B cell (primary cell): ENCODE measurements around the gene ADRM1. TPM values are rescaled to one million over a fixed set of nuclear protein-coding genes. Genes with fewer than 3 reads are reported as not detected.

ENCODE experiments used
- ATAC-seq: fragments of 200-7000 bp; cut with Tn5 transposase; one replicate; pipeline ENCODE4 v1.10.0; 2021; ENCODE audit warnings: low read depth, mild to moderate bottlenecking, moderate number of reproducible peaks, moderate library complexity
- CTCF ChIA-PET: fragments of 350-600 bp; sonication (Branson Sonifier 250); formaldehyde crosslinking; loops from one replicate; lab custom pipeline; 2021; ENCODE audit warnings: antibody characterized with exemption, inconsistent platforms; lab: Charles Lee
- POLR2A ChIA-PET: fragments of 350-600 bp; sonication (Branson Sonifier 250); formaldehyde crosslinking; loops from one replicate; lab custom pipeline; 2021; ENCODE audit warnings: antibody characterized with exemption; lab: Charles Lee
- DNase-seq: peaks from one replicate; pipeline ENCODE4 v3.0.0; 2013
- H2AFZ ChIP-seq: 2 replicates; pipeline ENCODE4 v1.6.1; 2012; ENCODE audit warnings: mild to moderate bottlenecking, low read depth, low read length; ENCODE audit not compliant: insufficient read depth, poor library complexity, severe bottlenecking
- H3K27ac ChIP-seq, 2 donors: 1 replicate in 1 of 2; 2 replicates in 1 of 2; pipeline ENCODE4 v1.5.1; 2012 to 2013; ENCODE audit warnings: low read length in 2 of 2, mild to moderate bottlenecking in 2 of 2, moderate library complexity in 1 of 2
- H3K27me3 ChIP-seq, 4 experiments: fragments of 200-600 bp in 1 of 4; sonication (generic) in 1 of 4; replicated peaks in 1 of 4; 1 replicate in 2 of 4; 2 replicates in 2 of 4; pipeline versions ENCODE4 v1.6.1 to v1.7.0; 2013 to 2016; ENCODE audit warnings: low read length in 3 of 4, mild to moderate bottlenecking in 2 of 4, mixed read lengths in 1 of 4, moderate library complexity in 1 of 4; ENCODE audit not compliant: insufficient read depth in 4 of 4, control insufficient read depth in 3 of 4; ENCODE audit errors: control extremely low read depth in 1 of 4
- H3K36me3 ChIP-seq, 2 experiments: replicated peaks in 1 of 2; 1 replicate in 1 of 2; 2 replicates in 1 of 2; pipeline versions ENCODE4 v1.6.1 to v1.7.1; 2013; ENCODE audit warnings: low read length in 1 of 2; ENCODE audit not compliant: insufficient read depth in 2 of 2, control insufficient read depth in 1 of 2; ENCODE audit errors: control extremely low read depth in 1 of 2, extremely low read depth in 1 of 2
- H3K4me1 ChIP-seq, 2 donors: fragments of 200-600 bp in 1 of 2; sonication (generic) in 1 of 2; 1 replicate in 1 of 2; 2 replicates in 1 of 2; pipeline versions ENCODE4 v1.5.1 to v1.6.1; 2013 to 2017; ENCODE audit warnings: low read length in 2 of 2; ENCODE audit not compliant: control insufficient read depth in 2 of 2, insufficient read depth in 2 of 2
- H3K4me2 ChIP-seq: replicated peaks from 2 replicates; pipeline ENCODE3; 2012; ENCODE audit warnings: mild to moderate bottlenecking, low read depth, low read length; ENCODE audit not compliant: poor library complexity, severe bottlenecking
- H3K4me3 ChIP-seq, 5 experiments: fragments of 200-600 bp in 1 of 5; sonication (generic) in 1 of 5; 1 replicate in 3 of 5; 2 replicates in 2 of 5; pipeline versions ENCODE4 v1.5.1 to v1.7.0; 2011 to 2016; ENCODE audit warnings: low read length in 4 of 5, mild to moderate bottlenecking in 4 of 5, low read depth in 2 of 5, control low read depth in 1 of 5, moderate library complexity in 1 of 5; ENCODE audit not compliant: insufficient read depth in 1 of 5; ENCODE audit errors: control extremely low read depth in 1 of 5, extremely low read depth in 1 of 5
- H3K79me2 ChIP-seq: fragments of 200-600 bp; sonication (generic); one replicate; pipeline ENCODE4 v1.6.0; 2016; ENCODE audit warnings: low read length; ENCODE audit not compliant: control insufficient read depth, insufficient read depth
- H3K9ac ChIP-seq: fragments of 200-600 bp; sonication (generic); 2 replicates; pipeline ENCODE4 v1.6.1; 2017; ENCODE audit warnings: mild to moderate bottlenecking, low read length, moderate library complexity
- H3K9me3 ChIP-seq, 3 donors: one replicate each; pipeline versions ENCODE4 v1.6.1 to v1.7.1; 2013; ENCODE audit warnings: low read length in 2 of 3; ENCODE audit not compliant: control insufficient read depth in 2 of 3, insufficient read depth in 1 of 3; ENCODE audit errors: control extremely low read depth in 1 of 3
- H4K20me1 ChIP-seq: 2 replicates; pipeline ENCODE4 v1.6.0; 2012; ENCODE audit warnings: mild to moderate bottlenecking, low read length; ENCODE audit not compliant: insufficient read depth, control insufficient read depth, poor library complexity, severe bottlenecking
- H3K27ac Mint-ChIP-seq: one replicate; pipeline ENCODE4 v1.8.0; 2021; ENCODE audit warnings: mixed read lengths
- H3K27me3 Mint-ChIP-seq: one replicate; pipeline ENCODE4 v1.8.0; 2021; ENCODE audit warnings: mixed read lengths
- H3K4me1 Mint-ChIP-seq: one replicate; pipeline ENCODE4 v1.8.0; 2021; ENCODE audit warnings: mixed read lengths
- H3K4me3 Mint-ChIP-seq: one replicate; pipeline ENCODE4 v1.8.0; 2021; ENCODE audit warnings: mixed read lengths
- H3K9me3 Mint-ChIP-seq: one replicate; pipeline ENCODE4 v1.8.0; 2022; ENCODE audit warnings: mixed read lengths; ENCODE audit not compliant: insufficient read depth
- CTCF ChIP-seq: fragments of 200-600 bp; IDR thresholded peaks from one replicate; pipeline ENCODE4 v1.8.0; 2022; ENCODE audit warnings: antibody characterized with exemption, mild to moderate bottlenecking
- EZH2 ChIP-seq: IDR thresholded peaks from 2 replicates; pipeline ENCODE4 v1.6.1; 2012; ENCODE audit warnings: borderline replicate concordance, low read depth, mild to moderate bottlenecking, moderate library complexity, low read length; ENCODE audit not compliant: insufficient read depth, poor library complexity, severe bottlenecking
- WGBS: methylation state at CpG from one replicate; pipeline ENCODE4 v1.1.5; 2013; ENCODE audit warnings: missing lambda C conversion rate; ENCODE audit not compliant: insufficient coverage; 5-methylcytosine and 5-hydroxymethylcytosine counted together
- intact Hi-C: fragments of 100-400 bp; cut with micrococcal nuclease; formaldehyde crosslinking; loops from one replicate; pipeline ENCODE4 v1.10.0; 2022
- polyA plus RNA-seq: library from polyadenylated mRNA; depleted of rRNA; stranded (reverse); fragments of >200 nt; gene quantifications from 2 replicates; pipeline ENCODE4 v1.2.3, GENCODE V29; 2012
- total RNA-seq, 2 donors: library from RNA; stranded (reverse); fragments of 120-200 nt in 1 of 2; gene quantifications; 1 replicate in 1 of 2; 2 replicates in 1 of 2; pipeline versions ENCODE4 v1.2.3 to v1.2.4, GENCODE V29; 2013 to 2022

ADRM1 gene
- total and polyA plus RNA-seq, 2 donors (not counting 1 experiment from before 2014, with no cell fraction given) = 73.9 to 87.2 TPM

- Mint-ChIP-seq H3K27me3 (no peaks in the 10 kb centered on the region), H3K4me3 (no peak overlapping the region), H3K4me1 (no peaks in the 10 kb centered on the region), H3K9me3 (no peaks in the 10 kb centered on the region), H3K27ac (no peak overlapping the region)
- POLR2A ChIA-PET = no interaction called here
- Histone ChIP-seq H3K9me3 (no peaks in the 10 kb centered on the region), H3K4me3 (no peak overlapping the region), H2AFZ (no peak overlapping the region), H3K4me2 (no peak overlapping the region), H3K36me3 (peaks cover 0 to 71% of the 10 kb centered on the region in 2 experiments), H4K20me1 (peaks cover 6% of the 10 kb centered on the region), H3K27ac (no peak overlapping the region), H3K9ac (no peak overlapping the region), H3K79me2 (peaks cover 4% of the 10 kb centered on the region), H3K4me1 (no peaks in the 10 kb centered on the region), H3K27me3 (no peaks in the 10 kb centered on the region)
- intact Hi-C loops = no loop called here
- TF ChIP-seq EZH2 = no peak
- TF ChIP-seq CTCF = no peak
- ATAC-seq (no peak), DNase-seq (no peak)
- WGBS = 97% methylated on average over 31 of the region's 31 CpGs
- CTCF ChIA-PET = no interaction called here
Observed at GRCh38 chr20:62281161-62281933, 21.4 kb upstream of the ADRM1 start.

GRCh38 chr20:62282103-62282502 is 20.7 kb upstream of the ADRM1 start:
- ATAC-seq (no peak), DNase-seq (no peak)
- no peak overlapping the region for H3K4me3 Mint-ChIP-seq
- H3K4me3 ChIP-seq = no peak overlapping the region
- H3K27ac ChIP-seq = no peak overlapping the region
- no peak overlapping the region for H3K9ac ChIP-seq
- H3K27me3 ChIP-seq = no peaks in the 10 kb centered on the region
- no peak overlapping the region for H2AFZ ChIP-seq
- no peaks in the 10 kb centered on the region for H3K4me1 ChIP-seq
- no peaks in the 10 kb centered on the region for H3K9me3 ChIP-seq
- peaks cover 6% of the 10 kb centered on the region for H4K20me1 ChIP-seq
- H3K4me2 ChIP-seq = no peak overlapping the region
- intact Hi-C loops = no loop called here
- no peaks in the 10 kb centered on the region for H3K79me2 ChIP-seq
- no peaks in the 10 kb centered on the region for H3K4me1 Mint-ChIP-seq
- no peaks in the 10 kb centered on the region for H3K9me3 Mint-ChIP-seq
- peaks cover 0 to 73% of the 10 kb centered on the region in 2 experiments for H3K36me3 ChIP-seq
- 95% methylated on average over 4 of the region's 7 CpGs for WGBS
- CTCF ChIA-PET = no interaction called here
- TF ChIP-seq CTCF = no peak
- no peak overlapping the region for H3K27ac Mint-ChIP-seq
- POLR2A ChIA-PET = no interaction called here
- no peaks in the 10 kb centered on the region for H3K27me3 Mint-ChIP-seq
